HUES6 (cell line): ENCODE measurements around the gene WDR90.
A peak's percentile ranks its signal among the peaks of the same experiment; 100 is the strongest.
"Not testable (repeated sequence)": the region's sequence is repeated elsewhere in the genome, so short reads cannot be mapped to it uniquely, and the experiment has no call there.

Experiments used
- H3K27ac ChIP-seq: 2 replicates; pipeline ENCODE4 v1.7.0; 2013; ENCODE audit warnings: low read depth, mild to moderate bottlenecking, low read length, inconsistent platforms
- H3K27me3 ChIP-seq: 2 replicates; pipeline ENCODE4 v1.6.1; 2013; ENCODE audit warnings: low read length; ENCODE audit not compliant: control insufficient read depth, insufficient read depth
- H3K36me3 ChIP-seq: 2 replicates; pipeline ENCODE4 v1.6.1; 2013; ENCODE audit warnings: low read length; ENCODE audit not compliant: control insufficient read depth, insufficient read depth
- H3K4me1 ChIP-seq: 2 replicates; pipeline ENCODE4 v1.6.1; 2013; ENCODE audit warnings: low read length; ENCODE audit not compliant: control insufficient read depth, insufficient read depth
- H3K4me3 ChIP-seq: 2 replicates; pipeline ENCODE4 v1.5.1; 2013; ENCODE audit warnings: low read depth, low read length
- H3K9ac ChIP-seq: one replicate; pipeline ENCODE4 v1.6.1; 2013; ENCODE audit warnings: mild to moderate bottlenecking, low read length
- H3K9me3 ChIP-seq: 2 replicates; pipeline ENCODE4 v1.6.1; 2013; ENCODE audit warnings: low read depth, low read length; ENCODE audit not compliant: control insufficient read depth, insufficient read depth

Gene WDR90

DNA sequence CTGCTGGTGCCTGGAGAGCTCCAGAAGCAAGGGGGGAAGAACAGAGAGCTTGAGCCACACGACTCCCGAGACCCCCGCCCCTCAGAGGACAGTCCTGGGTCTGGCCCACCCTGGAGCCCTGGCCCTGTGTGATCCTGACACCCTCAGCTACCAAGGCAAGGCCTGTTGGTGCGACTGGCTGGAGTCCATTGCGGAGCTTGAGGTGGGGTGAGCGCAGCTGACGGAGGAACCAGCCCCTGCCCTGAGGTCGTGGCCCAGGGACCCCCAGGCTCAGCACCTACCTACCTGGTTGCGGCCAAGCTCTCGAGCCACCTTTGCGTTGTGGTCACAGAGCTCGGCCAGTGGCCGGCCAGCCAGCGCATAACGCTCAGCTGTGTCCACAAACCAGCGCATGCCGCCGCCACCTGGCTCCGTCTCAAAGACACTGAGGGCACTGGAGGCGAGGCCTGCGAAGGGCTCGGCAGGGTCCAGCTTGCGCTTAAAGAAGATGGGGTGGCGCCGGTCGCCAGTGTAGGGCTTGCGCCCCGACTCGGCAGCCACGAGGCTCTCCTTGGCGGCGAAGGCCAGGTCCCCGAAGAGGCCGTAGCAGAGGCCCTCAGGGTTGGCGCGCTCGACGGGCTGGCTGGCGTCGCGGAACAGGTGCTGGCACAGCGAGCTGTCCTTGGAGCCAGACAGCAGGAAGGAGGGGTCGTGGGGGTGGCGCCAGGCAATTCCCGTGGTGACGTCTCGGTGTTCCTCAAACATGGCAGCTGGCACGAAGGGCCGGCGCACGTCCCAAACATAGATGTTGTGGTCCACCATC lies 37.5 kb downstream of the WDR90 start:
- Histone ChIP-seq H3K4me1 (peaks cover 17% of the 10 kb centered on the region), H3K27ac (no peak overlapping the region)

DNA sequence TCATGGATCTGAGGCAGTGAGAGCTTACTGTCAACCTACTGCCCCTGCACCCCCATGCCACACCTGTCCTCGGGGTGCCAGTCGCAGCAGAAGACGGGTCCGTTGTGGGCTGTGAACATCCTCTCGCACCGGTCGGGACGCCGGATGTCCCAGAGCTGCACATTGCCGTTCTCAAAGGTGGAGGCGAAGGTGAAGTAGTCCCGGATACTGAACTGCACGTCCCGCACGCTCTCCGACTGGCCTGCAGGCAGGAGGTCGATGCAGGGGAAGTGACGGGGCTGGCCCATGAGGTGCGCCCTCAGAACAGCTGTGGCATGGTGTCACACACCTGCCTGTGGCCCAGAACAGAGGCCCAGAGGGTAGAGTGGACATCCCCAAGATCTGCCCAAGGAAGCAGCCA lies 38.3 kb downstream of the WDR90 start:
- H3K9ac ChIP-seq: no peak overlapping the region

More for the DNA sequence above, 37.5 kb downstream of the WDR90 start:
- Histone ChIP-seq H3K4me3 (no peak overlapping the region), H3K9ac (no peak overlapping the region), H3K27me3 (peaks cover 10% of the 10 kb centered on the region), H3K9me3 (no peaks in the 10 kb centered on the region), H3K36me3 (peaks cover 36% of the 10 kb centered on the region)

GRCh38 chr16:689175-689897 lies 40.2 kb downstream of the WDR90 start:
- Histone ChIP-seq H3K9ac (peak overlapping the region; percentile 79), H3K36me3 (peaks cover 20% of the 10 kb centered on the region), H3K4me3 (peak overlapping the region; percentile 86), H3K27me3 (peaks cover 36% of the 10 kb centered on the region), H3K9me3 (no peaks in the 10 kb centered on the region), H3K4me1 (peaks cover 8% of the 10 kb centered on the region), H3K27ac (no peak overlapping the region)

More for the DNA sequence above, 38.3 kb downstream of the WDR90 start:
- peaks cover 18% of the 10 kb centered on the region for H3K27me3 ChIP-seq
- peaks cover 15% of the 10 kb centered on the region for H3K4me1 ChIP-seq
- no peaks in the 10 kb centered on the region for H3K9me3 ChIP-seq
- H3K4me3 ChIP-seq: no peak overlapping the region
- no peak overlapping the region for H3K27ac ChIP-seq
- peaks cover 28% of the 10 kb centered on the region for H3K36me3 ChIP-seq

DNA sequence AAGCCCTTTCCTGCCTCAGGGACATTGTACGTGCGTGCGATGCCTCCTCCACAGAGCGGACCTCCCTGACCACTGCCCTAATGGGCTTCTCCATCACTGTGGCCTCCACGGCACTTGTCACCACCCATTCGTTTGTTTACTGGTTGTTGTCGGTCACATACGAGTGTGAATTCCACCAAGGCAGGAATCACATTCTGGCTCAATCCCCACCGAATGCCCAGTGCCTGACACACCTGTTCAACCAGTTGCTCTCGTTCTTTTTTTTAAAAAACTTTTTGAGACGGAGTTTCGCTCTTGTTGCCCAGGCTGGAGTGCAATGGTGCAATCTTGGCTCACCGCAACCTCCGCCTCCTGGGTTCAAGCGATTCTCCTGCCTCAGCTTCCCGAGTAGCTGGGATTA lies 42.1 kb downstream of the WDR90 start:
- H3K9ac ChIP-seq, H3K4me3 ChIP-seq, H3K27ac ChIP-seq, H3K9me3 ChIP-seq: not testable (repeated sequence)
- Histone ChIP-seq H3K4me1 (peaks cover 14% of the 10 kb centered on the region), H3K27me3 (peaks cover 54% of the 10 kb centered on the region), H3K36me3 (peaks cover 17% of the 10 kb centered on the region)

DNA sequence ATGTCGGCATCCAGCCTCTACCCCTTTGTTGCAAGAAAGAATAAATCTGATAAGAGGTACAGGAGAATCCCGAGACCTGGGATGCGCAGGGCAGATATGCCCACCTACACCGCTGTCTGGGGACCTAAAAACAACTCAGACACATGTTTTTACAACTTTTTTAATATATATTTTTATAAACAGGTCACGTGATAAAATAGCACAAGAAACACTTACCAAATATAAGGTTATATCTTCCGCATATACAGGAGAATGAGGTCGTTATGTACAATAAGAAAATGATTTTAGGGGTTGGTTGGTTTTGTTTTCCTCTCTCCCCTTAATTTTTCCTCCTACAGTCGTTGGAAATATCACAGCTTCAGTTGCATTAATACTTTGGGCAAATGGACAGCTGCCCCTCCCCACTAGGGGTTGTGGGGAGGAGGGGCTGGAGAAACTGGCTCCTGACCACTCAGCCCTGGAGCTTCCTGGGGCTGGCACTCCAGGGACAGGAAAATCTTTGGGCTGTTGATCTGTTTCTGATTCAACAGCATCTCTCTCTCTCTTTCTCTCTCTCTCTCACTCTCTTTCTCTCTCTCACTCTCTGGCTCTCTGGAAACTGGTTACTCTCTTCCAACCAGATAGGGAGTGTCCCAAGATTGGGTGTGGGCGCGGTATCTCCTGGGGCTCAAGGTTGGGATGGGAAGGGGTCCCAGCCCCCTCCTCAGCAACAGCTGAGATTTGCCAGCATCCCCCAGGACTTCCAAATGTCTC lies 43.4 kb downstream of the WDR90 start:
- peaks cover 67% of the 10 kb centered on the region for H3K27me3 ChIP-seq
- H3K9me3 ChIP-seq: no peaks in the 10 kb centered on the region
- peaks cover 14% of the 10 kb centered on the region for H3K4me1 ChIP-seq
- H3K9ac ChIP-seq: no peak overlapping the region
- no peak overlapping the region for H3K27ac ChIP-seq
- H3K4me3 ChIP-seq: no peak overlapping the region
- H3K36me3 ChIP-seq: peaks cover 4% of the 10 kb centered on the region

DNA sequence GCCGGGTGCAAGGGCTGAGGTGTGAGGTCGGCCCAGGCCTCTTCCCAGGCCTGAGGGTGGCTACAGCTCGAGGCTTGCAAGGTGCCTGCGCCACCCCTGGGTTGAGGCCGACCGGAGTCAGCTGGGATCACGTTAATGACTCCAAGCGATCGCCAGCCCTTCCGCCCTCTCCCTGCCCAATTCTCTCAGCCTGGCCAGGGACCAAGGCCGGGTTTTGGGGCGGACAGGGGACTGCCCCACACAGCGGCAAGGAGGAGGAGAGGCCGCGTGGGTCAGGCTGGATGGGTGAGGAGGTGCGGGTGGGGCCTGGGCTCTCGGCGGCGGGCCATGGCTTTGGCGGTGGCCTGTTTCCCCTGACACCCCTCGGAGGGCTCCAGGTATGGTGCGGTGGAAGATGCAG lies 44.2 kb downstream of the WDR90 start:
- Histone ChIP-seq H3K27me3 (peaks cover 76% of the 10 kb centered on the region), H3K9ac (no peak overlapping the region), H3K36me3 (no peaks in the 10 kb centered on the region), H3K4me1 (peaks cover 14% of the 10 kb centered on the region), H3K27ac (no peak overlapping the region), H3K4me3 (peak overlapping the region; percentile 56), H3K9me3 (no peaks in the 10 kb centered on the region)

DNA sequence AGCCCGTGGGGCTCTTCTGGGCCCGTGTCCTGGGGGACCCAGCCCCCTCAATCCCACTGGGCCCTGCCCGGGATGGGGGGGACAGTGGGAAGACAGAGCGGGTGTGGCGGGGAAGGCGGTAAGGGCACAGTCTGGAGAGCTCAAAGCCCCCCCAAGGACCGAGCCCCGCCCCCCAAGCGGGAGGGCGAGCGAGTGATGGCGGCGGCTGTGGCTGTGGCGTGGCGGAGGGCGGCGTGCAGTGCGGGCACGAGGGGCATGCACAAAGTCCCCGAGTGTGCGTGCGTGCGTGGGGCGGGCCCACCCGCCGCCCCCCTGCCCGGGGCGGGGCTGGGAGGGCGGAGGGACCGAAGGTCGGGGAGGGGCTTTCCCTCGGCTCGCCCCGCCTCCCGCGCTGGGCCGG lies 44.6 kb downstream of the WDR90 start:
- peak overlapping the region; percentile 56 for H3K4me3 ChIP-seq
- H3K27me3 ChIP-seq: peaks cover 78% of the 10 kb centered on the region
- no peak overlapping the region for H3K27ac ChIP-seq
- H3K9me3 ChIP-seq: no peaks in the 10 kb centered on the region
- H3K9ac ChIP-seq: no peak overlapping the region
- H3K36me3 ChIP-seq: no peaks in the 10 kb centered on the region
- peaks cover 14% of the 10 kb centered on the region for H3K4me1 ChIP-seq

DNA sequence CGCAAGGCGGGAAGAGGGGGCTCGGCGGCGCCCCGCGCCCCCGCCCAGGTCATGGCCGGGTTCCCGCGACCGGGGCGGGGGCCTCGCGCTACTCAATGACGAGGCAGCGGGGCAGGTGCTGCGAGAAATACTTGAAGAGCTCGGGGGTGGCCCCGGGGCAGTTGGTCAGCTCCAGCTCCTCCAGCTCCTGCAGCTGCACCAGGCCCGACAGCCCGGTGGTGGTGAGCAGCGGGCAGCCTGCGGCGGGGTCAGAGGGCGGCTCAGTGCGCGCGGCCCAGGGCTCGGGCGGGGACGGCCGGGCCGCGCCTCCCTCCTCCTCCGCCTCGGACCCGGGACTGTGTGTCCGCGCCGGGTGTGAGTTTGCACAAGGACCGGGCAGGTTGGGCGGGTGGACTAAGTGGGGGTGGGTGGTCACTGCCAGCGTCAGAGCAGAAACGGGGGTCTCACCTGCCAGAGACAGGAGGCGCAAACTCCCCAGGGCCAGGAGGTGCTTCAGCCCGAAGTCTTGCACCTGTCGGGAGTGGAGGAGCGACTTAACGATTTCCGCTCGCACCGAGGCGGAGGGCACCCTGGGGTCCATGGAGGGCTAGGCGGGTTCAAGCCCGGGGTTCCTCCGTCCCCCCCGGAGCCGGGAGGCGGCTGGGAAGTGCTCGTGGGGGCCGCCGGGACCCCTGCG lies 45.2 kb downstream of the WDR90 start:
- Histone ChIP-seq H3K27ac (no peak overlapping the region), H3K36me3 (no peaks in the 10 kb centered on the region), H3K9ac (no peak overlapping the region), H3K4me1 (peaks cover 10% of the 10 kb centered on the region), H3K4me3 (peak overlapping the region; percentile 56), H3K27me3 (peaks cover 84% of the 10 kb centered on the region), H3K9me3 (no peaks in the 10 kb centered on the region)

DNA sequence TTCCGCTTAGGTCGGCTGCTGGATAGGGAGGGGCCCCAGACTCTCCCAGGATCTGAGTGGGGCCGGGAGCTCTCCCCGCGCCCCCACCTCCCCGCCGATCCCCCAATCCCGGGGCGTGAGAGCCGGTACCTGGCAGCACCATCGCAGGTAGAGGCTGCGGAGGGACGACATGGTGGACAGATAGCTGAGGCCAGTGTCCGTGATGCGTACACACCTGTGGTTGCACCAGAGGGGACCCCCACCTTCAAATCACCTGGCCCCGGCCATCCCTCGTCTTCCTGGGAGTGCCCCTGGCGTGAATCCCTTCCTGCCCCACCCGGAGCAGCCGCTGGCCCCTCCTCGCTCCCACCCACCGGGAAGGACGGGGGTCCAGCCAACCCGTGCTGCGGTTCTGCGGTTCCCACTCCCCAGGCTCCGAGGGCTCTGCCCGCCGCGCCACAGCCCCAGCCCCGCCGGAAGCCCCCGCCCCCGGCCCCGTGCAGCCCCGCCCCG lies 45.7 kb downstream of the WDR90 start:
- H3K9ac ChIP-seq: no peak overlapping the region
- H3K36me3 ChIP-seq: no peaks in the 10 kb centered on the region
- H3K4me1 ChIP-seq: peaks cover 6% of the 10 kb centered on the region; the same call in 1 of the 2 replicates
- H3K27me3 ChIP-seq: peaks cover 90% of the 10 kb centered on the region
- H3K27ac ChIP-seq: no peak overlapping the region
- H3K4me3 ChIP-seq: peak overlapping the region; percentile 56
- no peaks in the 10 kb centered on the region for H3K9me3 ChIP-seq

DNA sequence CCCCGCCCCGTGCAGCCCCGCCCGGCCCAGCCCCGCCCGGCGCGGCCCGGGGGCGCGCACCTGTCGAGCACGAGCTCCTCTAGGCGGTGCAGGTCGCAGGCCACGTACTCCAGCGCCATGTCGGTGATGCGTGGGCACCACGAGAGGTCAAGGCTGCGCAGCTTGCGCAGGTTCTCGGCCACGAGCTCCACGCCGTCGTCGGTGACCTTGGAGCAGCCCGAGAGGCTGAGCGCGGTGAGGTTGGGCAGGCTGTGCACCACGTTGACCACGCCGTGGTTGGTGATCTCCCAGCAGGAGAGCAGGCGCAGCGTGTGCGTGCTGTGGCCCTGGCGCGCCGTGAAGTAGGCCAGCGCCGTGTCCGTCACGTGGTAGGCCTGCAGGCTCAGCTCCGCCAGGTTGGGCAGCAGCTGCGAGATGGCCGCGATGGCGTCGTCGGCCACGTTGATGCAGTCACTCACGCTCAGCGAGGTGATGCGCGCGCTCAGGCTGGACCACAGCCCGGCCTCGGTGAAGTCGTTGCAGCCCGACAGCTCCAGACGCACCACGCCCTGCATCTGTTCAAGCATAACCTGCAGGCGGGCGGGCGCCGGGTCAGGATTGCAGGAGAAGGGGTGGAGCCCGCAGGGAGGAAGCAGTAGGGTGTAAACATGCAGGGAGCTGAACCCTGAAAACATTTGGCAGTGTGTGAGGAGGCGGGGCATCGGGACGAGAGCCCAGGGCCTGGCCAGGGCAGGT lies 46.4 kb downstream of the WDR90 start:
- peak overlapping the region; percentile 58 for H3K4me3 ChIP-seq
- no peak overlapping the region for H3K27ac ChIP-seq
- no peaks in the 10 kb centered on the region for H3K9me3 ChIP-seq
- peaks cover 96% of the 10 kb centered on the region for H3K27me3 ChIP-seq
- peaks cover 6% of the 10 kb centered on the region; the same call in 1 of the 2 replicates for H3K4me1 ChIP-seq
- H3K36me3 ChIP-seq: no peaks in the 10 kb centered on the region
- no peak overlapping the region for H3K9ac ChIP-seq
